IMR-90 (cell line): ENCODE measurements around the gene KITLG. TPM values are rescaled to one million over a fixed set of nuclear protein-coding genes. Genes with fewer than 3 reads are reported as not detected.

Experiments used
- ATAC-seq: fragments of 200-7000 bp; cut with Tn5 transposase; 2 replicates; pipeline ENCODE4 v1.9.1; 2020; ENCODE audit warnings: low read depth, mild to moderate bottlenecking, moderate library complexity
- BruUV-seq: library from RNA; stranded (reverse); fragments of 400-500 nt; replicated peaks from 2 replicates; lab custom pipeline; 2021; lab: Mats Ljungman, UMichigan
- CTCF ChIA-PET: fragments of 300-600 bp; formaldehyde crosslinking; extraction: SDS; loops from one replicate; lab custom pipeline; 2021; ENCODE audit warnings: antibody characterized with exemption; lab: Yijun Ruan, JAX
- POLR2A ChIA-PET: fragments of 300-600 bp; sonication (Branson Sonifier 250); formaldehyde crosslinking; loops from one replicate; lab custom pipeline; 2022; ENCODE audit warnings: antibody characterized with exemption; ENCODE audit not compliant: unreplicated experiment; lab: Charles Lee
- DNase-seq: peaks from one replicate; pipeline ENCODE4 v3.0.0; 2013
- H2AFZ ChIP-seq: replicated peaks from 2 replicates; pipeline ENCODE3; 2013; ENCODE audit warnings: low read length, mild to moderate bottlenecking; ENCODE audit not compliant: poor library complexity
- H2AK5ac ChIP-seq: 2 replicates; pipeline ENCODE4 v1.6.1; 2013; ENCODE audit warnings: low read depth, low read length, inconsistent platforms
- H2AK9ac ChIP-seq: replicated peaks from 2 replicates; pipeline ENCODE3; 2013; ENCODE audit warnings: mild to moderate bottlenecking, low read depth, low read length, moderate library complexity; ENCODE audit not compliant: poor library complexity
- H2BK120ac ChIP-seq: 2 replicates; pipeline ENCODE4 v1.6.1; 2013; ENCODE audit warnings: low read depth, low read length, inconsistent platforms
- H2BK15ac ChIP-seq: 3 replicates; pipeline ENCODE4 v1.6.1; 2013; ENCODE audit warnings: low read depth, low read length, inconsistent platforms
- H2BK20ac ChIP-seq: 2 replicates; pipeline ENCODE4 v1.6.1; 2013; ENCODE audit warnings: low read depth, mild to moderate bottlenecking, inconsistent platforms, low read length, moderate library complexity
- H2BK5ac ChIP-seq: 2 replicates; pipeline ENCODE4 v1.6.1; 2013; ENCODE audit warnings: mild to moderate bottlenecking, low read depth, low read length, inconsistent platforms; ENCODE audit not compliant: poor library complexity, severe bottlenecking
- H3K14ac ChIP-seq: replicated peaks from 2 replicates; pipeline ENCODE4 v1.6.1; 2013; ENCODE audit warnings: low read depth, low read length, inconsistent platforms
- H3K18ac ChIP-seq: 2 replicates; pipeline ENCODE4 v1.6.1; 2013; ENCODE audit warnings: low read depth, low read length, control low read depth
- H3K23ac ChIP-seq: 2 replicates; pipeline ENCODE4 v1.6.1; 2013; ENCODE audit warnings: low read depth, low read length, inconsistent platforms
- H3K27ac ChIP-seq: 2 replicates; pipeline ENCODE4 v1.5.1; 2013; ENCODE audit warnings: mild to moderate bottlenecking, control low read depth, low read length; ENCODE audit not compliant: insufficient read depth
- H3K27me3 ChIP-seq: 2 replicates; pipeline ENCODE4 v1.6.1; 2013; ENCODE audit warnings: low read length; ENCODE audit not compliant: control insufficient read depth, insufficient read depth
- H3K36me3 ChIP-seq: 2 replicates; pipeline ENCODE4 v1.6.1; 2013; ENCODE audit warnings: low read length, mixed read lengths; ENCODE audit not compliant: control insufficient read depth, insufficient read depth
- H3K4ac ChIP-seq: 2 replicates; pipeline ENCODE4 v1.6.1; 2013; ENCODE audit warnings: low read depth, low read length, inconsistent platforms
- H3K4me1 ChIP-seq: 2 replicates; pipeline ENCODE4 v1.6.1; 2013; ENCODE audit warnings: low read length, mixed read lengths; ENCODE audit not compliant: control insufficient read depth, insufficient read depth
- H3K4me2 ChIP-seq: 2 replicates; pipeline ENCODE4 v1.6.1; 2013; ENCODE audit warnings: low read depth, mild to moderate bottlenecking, control low read depth, low read length, moderate library complexity
- H3K4me3 ChIP-seq: 2 replicates; pipeline ENCODE4 v1.5.1; 2013; ENCODE audit warnings: low read depth, mild to moderate bottlenecking, control low read depth, low read length, moderate library complexity; ENCODE audit not compliant: insufficient read depth
- H3K56ac ChIP-seq: 2 replicates; pipeline ENCODE4 v1.6.1; 2013; ENCODE audit warnings: low read length, inconsistent platforms; ENCODE audit not compliant: insufficient read depth; ENCODE audit errors: extremely low read depth
- H3K79me1 ChIP-seq, 2 experiments: 2 replicates each; pipeline ENCODE4 v1.6.1; 2013; ENCODE audit warnings: low read length in 2 of 2, inconsistent platforms in 1 of 2, low read depth in 1 of 2
- H3K9ac ChIP-seq: 2 replicates; pipeline ENCODE4 v1.6.1; 2013; ENCODE audit warnings: low read depth, low read length, control low read depth
- H3K9me1 ChIP-seq: 2 replicates; pipeline ENCODE4 v1.6.1; 2013; ENCODE audit warnings: low read length, inconsistent platforms; ENCODE audit not compliant: insufficient read depth
- H3K9me3 ChIP-seq: 2 replicates; pipeline ENCODE4 v1.6.1; 2013; ENCODE audit warnings: low read length; ENCODE audit not compliant: control insufficient read depth, insufficient read depth
- H4K20me1 ChIP-seq: 2 replicates; pipeline ENCODE4 v1.6.1; 2013; ENCODE audit warnings: low read length, inconsistent platforms; ENCODE audit not compliant: insufficient read depth
- H4K5ac ChIP-seq: 2 replicates; pipeline ENCODE4 v1.6.1; 2013; ENCODE audit warnings: mild to moderate bottlenecking, low read depth, low read length, control low read depth
- H4K8ac ChIP-seq, 2 experiments: 2 replicates each; pipeline ENCODE4 v1.6.1; 2013; ENCODE audit warnings: low read depth in 2 of 2, low read length in 2 of 2, control low read depth in 1 of 2, inconsistent platforms in 1 of 2
- H4K91ac ChIP-seq: 2 replicates; pipeline ENCODE4 v1.6.1; 2013; ENCODE audit warnings: low read depth, low read length, inconsistent platforms; ENCODE audit not compliant: insufficient read depth
- CHD1 ChIP-seq: IDR thresholded peaks from 2 replicates; pipeline ENCODE4 v1.6.1; 2012; ENCODE audit warnings: low read depth, low read length, improper control_type of control experiment
- MAFK ChIP-seq: IDR thresholded peaks from 2 replicates; pipeline ENCODE4 v1.6.1; 2012; ENCODE audit warnings: low read depth, low read length, improper control_type of control experiment
- MAZ ChIP-seq: IDR thresholded peaks from 2 replicates; pipeline ENCODE4 v1.6.1; 2012; ENCODE audit warnings: low read depth, mild to moderate bottlenecking, low read length, improper control_type of control experiment, moderate library complexity, borderline replicate concordance
- MXI1 ChIP-seq: IDR thresholded peaks from 2 replicates; pipeline ENCODE4 v1.6.1; 2012; ENCODE audit warnings: low read depth, mild to moderate bottlenecking, low read length, moderate library complexity, borderline replicate concordance
- NFE2L2 ChIP-seq: fragments of 150-350 bp; IDR thresholded peaks from 2 replicates; pipeline ENCODE4 v1.6.1; 2016; ENCODE audit warnings: low read depth, mild to moderate bottlenecking, low read length
- POLR2A ChIP-seq: IDR thresholded peaks from 2 replicates; pipeline ENCODE4 v1.6.1; 2012; ENCODE audit warnings: mild to moderate bottlenecking, low read depth, low read length
- RAD21 ChIP-seq: IDR thresholded peaks from 2 replicates; pipeline ENCODE4 v1.6.1; 2012; ENCODE audit warnings: low read length, improper control_type of control experiment
- RCOR1 ChIP-seq: IDR thresholded peaks from 2 replicates; pipeline ENCODE4 v1.6.1; 2012; ENCODE audit warnings: mild to moderate bottlenecking, low read length, improper control_type of control experiment; ENCODE audit not compliant: insufficient replicate concordance
- RFX5 ChIP-seq: IDR thresholded peaks from 2 replicates; pipeline ENCODE4 v1.8.0; 2012; ENCODE audit warnings: low read depth, mild to moderate bottlenecking, low read length, moderate library complexity
- SMC3 ChIP-seq: fragments of 150-350 bp; IDR thresholded peaks from 2 replicates; pipeline ENCODE4 v1.6.1; 2016; ENCODE audit warnings: low read depth, mild to moderate bottlenecking, antibody characterized with exemption, low read length, moderate library complexity
- WGBS, 2 experiments: methylation state at CpG; one replicate each; pipeline versions ENCODE4 v1.1.5 to v1.1.7; 2013; ENCODE audit warnings: missing lambda C conversion rate in 2 of 2; ENCODE audit not compliant: insufficient read length in 1 of 2; ENCODE audit errors: extremely low coverage in 2 of 2; 5-methylcytosine and 5-hydroxymethylcytosine counted together
- dilution Hi-C: fragments of 300-500 bp; cut with HindIII; formaldehyde crosslinking; loops from one replicate; pipeline ENCODE4 v1.14.3; 2018; ENCODE audit warnings: low sequenced_read_pairs; ENCODE audit not compliant: unreplicated experiment
- in situ Hi-C: fragments of 300-500 bp; cut with MboI; formaldehyde crosslinking; loops from 3 replicates; pipeline ENCODE4 v1.14.3; 2019; ENCODE audit warnings: low sequenced_read_pairs, inconsistent platforms, mixed read lengths
- intact Hi-C: fragments of 100-400 bp; cut with micrococcal nuclease; formaldehyde crosslinking; loops from 2 replicates; pipeline ENCODE4 v1.10.0; 2022
- polyA plus RNA-seq, 3 experiments: library from polyadenylated mRNA; depleted of rRNA; stranded (reverse); fragments of >200 nt; gene quantifications; 2 replicates each; pipeline ENCODE4 v1.2.3, GENCODE V29; 2012; ENCODE audit warnings: low replicate concordance in 1 of 3
- total RNA-seq: library from RNA; depleted of rRNA; stranded (reverse); fragments of >200 nt; gene quantifications from 2 replicates; pipeline ENCODE4 v1.2.3, GENCODE V29; 2012
- TF ChIP-seq, protein P1 (sequence below): fragments of 150-350 bp; IDR thresholded peaks from 2 replicates; pipeline ENCODE4 v1.6.1; 2016; ENCODE audit warnings: low read depth, mild to moderate bottlenecking, low read length, moderate library complexity, borderline replicate concordance
- TF ChIP-seq, protein P2 (sequence below): conservative IDR thresholded peaks from 2 replicates; pipeline ENCODE4 v1.5.1; 2012; ENCODE audit warnings: mild to moderate bottlenecking, low read depth, low read length, improper control_type of control experiment

KITLG gene
- total and polyA plus RNA-seq, 2 of the 4 experiments (the other 2 are of a cell fraction) = 14.5 to 87.5 TPM

DNA sequence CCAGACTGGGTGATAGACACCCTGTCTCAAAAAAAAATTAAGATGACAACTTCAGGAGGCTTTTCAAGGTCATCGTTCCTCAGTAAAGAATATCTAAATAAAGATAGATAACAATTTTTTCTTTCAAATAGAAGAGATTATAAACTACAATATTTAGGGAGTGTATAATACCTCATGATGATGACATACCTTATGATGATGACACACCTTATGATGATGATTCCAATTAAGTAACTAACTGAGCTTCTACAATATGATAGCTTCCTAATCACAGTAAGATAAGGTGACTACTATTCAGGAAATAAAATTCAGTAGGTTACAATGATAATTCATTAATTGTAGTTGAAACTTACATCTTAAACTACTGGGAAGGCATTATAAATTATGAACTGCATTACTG is 40.4 kb downstream of the KITLG start:
- no peak overlapping the region for H2AK9ac ChIP-seq
- TF ChIP-seq MXI1 (no peak), RAD21 (no peak), MAFK (no peak), SMC3 (no peak), RFX5 (no peak), RCOR1 (no peak), CHD1 (no peak), MAZ (no peak), NFE2L2 (no peak), POLR2A (no peak)
- TF ChIP-seq, protein P1, sequence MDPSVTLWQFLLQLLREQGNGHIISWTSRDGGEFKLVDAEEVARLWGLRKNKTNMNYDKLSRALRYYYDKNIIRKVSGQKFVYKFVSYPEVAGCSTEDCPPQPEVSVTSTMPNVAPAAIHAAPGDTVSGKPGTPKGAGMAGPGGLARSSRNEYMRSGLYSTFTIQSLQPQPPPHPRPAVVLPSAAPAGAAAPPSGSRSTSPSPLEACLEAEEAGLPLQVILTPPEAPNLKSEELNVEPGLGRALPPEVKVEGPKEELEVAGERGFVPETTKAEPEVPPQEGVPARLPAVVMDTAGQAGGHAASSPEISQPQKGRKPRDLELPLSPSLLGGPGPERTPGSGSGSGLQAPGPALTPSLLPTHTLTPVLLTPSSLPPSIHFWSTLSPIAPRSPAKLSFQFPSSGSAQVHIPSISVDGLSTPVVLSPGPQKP = no peak
- TF ChIP-seq, protein P2, sequence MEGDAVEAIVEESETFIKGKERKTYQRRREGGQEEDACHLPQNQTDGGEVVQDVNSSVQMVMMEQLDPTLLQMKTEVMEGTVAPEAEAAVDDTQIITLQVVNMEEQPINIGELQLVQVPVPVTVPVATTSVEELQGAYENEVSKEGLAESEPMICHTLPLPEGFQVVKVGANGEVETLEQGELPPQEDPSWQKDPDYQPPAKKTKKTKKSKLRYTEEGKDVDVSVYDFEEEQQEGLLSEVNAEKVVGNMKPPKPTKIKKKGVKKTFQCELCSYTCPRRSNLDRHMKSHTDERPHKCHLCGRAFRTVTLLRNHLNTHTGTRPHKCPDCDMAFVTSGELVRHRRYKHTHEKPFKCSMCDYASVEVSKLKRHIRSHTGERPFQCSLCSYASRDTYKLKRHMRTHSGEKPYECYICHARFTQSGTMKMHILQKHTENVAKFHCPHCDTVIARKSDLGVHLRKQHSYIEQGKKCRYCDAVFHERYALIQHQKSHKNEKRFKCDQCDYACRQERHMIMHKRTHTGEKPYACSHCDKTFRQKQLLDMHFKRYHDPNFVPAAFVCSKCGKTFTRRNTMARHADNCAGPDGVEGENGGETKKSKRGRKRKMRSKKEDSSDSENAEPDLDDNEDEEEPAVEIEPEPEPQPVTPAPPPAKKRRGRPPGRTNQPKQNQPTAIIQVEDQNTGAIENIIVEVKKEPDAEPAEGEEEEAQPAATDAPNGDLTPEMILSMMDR = no peak
- ATAC-seq (no peak), DNase-seq (no peak)
- no peak overlapping the region for H3K18ac ChIP-seq
- H4K91ac ChIP-seq = no peak overlapping the region
- CTCF ChIA-PET = interaction anchor here (0.6 kb wide), 2 partner anchors 34 to 407 kb away, joined by 3 to 4 read pairs; no protein-coding TSS in a partner anchor
- H3K36me3 ChIP-seq = peaks cover 12% of the 10 kb centered on the region; the same call in 1 of the 2 replicates
- no peak overlapping the region for H3K14ac ChIP-seq
- H3K27me3 ChIP-seq = no peaks in the 10 kb centered on the region
- no peak overlapping the region for H4K5ac ChIP-seq
- peaks cover 3% of the 10 kb centered on the region for H3K4me1 ChIP-seq
- no peak overlapping the region for H3K4me3 ChIP-seq
- H4K20me1 ChIP-seq = no peaks in the 10 kb centered on the region
- intact Hi-C loops (no loop called here), in situ Hi-C loops (no loop called here), dilution Hi-C loops (no loop called here)
- no peak overlapping the region for H2BK120ac ChIP-seq
- H3K9ac ChIP-seq = no peak overlapping the region
- no peak overlapping the region for H4K8ac ChIP-seq
- H3K4me2 ChIP-seq = no peak overlapping the region
- no peak overlapping the region for H2BK15ac ChIP-seq
- no peak overlapping the region for H2AFZ ChIP-seq
- BruUV-seq = no TSS peak
- WGBS, 2 experiments = no CpG with 5 or more reads among the region's 1 CpG
- no peak overlapping the region for H3K56ac ChIP-seq
- no peak overlapping the region for H2BK20ac ChIP-seq
- H2BK5ac ChIP-seq = no peak overlapping the region
- H2AK5ac ChIP-seq = no peak overlapping the region
- H3K27ac ChIP-seq = no peak overlapping the region
- no peak overlapping the region for H3K4ac ChIP-seq
- POLR2A ChIA-PET = no interaction called here
- H3K79me1 ChIP-seq = peaks cover 10 to 43% of the 10 kb centered on the region in 2 experiments
- H3K9me3 ChIP-seq = no peaks in the 10 kb centered on the region
- H3K23ac ChIP-seq = no peak overlapping the region
- peaks cover 1% of the 10 kb centered on the region; the same call in 1 of the 2 replicates for H3K9me1 ChIP-seq
